Motor neuron (in vitro differentiated cells): ENCODE results near the gene CTIF. TPM values are rescaled to one million over a fixed set of nuclear protein-coding genes. Genes with fewer than 3 reads are reported as not detected.
A peak's percentile ranks its signal among the peaks of the same experiment; 100 is the strongest.

Experiments
- ATAC-seq, 8 experiments: fragments of 200-7000 bp; cut with Tn5 transposase; replicated peaks in 6 of 8; 2 replicates each; pipeline ENCODE4 v1.8.0; 2021; ENCODE audit warnings: mild to moderate bottlenecking in 8 of 8, moderate library complexity in 8 of 8
- H3K27ac ChIP-seq, 2 donors: fragments of 250-450 bp; sonication (Bioruptor Pico); 2 replicates each; pipeline ENCODE4 v1.9.0; 2021; ENCODE audit warnings: antibody characterized with exemption in 2 of 2, mild to moderate bottlenecking in 2 of 2, moderate library complexity in 1 of 2
- H3K4me1 ChIP-seq, 2 donors: fragments of 250-450 bp; sonication (Bioruptor Pico); replicated peaks in 1 of 2; 2 replicates each; pipeline ENCODE4 v1.6.1; 2021; ENCODE audit warnings: antibody characterized with exemption in 2 of 2, mild to moderate bottlenecking in 2 of 2, moderate library complexity in 1 of 2
- H3K4me3 ChIP-seq, 5 donors: fragments of 250-450 bp; sonication (Bioruptor Pico); 2 replicates each; pipeline ENCODE4 v1.9.0; 2021; ENCODE audit warnings: antibody characterized with exemption in 5 of 5, mild to moderate bottlenecking in 5 of 5, moderate library complexity in 4 of 5
- WGBS, 10 experiments: fragments of 450-650 bp; shearing (Covaris generic); methylation state at CpG; one replicate each; pipeline ENCODE4 v1.0.0; 2022; 5-methylcytosine and 5-hydroxymethylcytosine counted together
- in situ Hi-C, 9 experiments: fragments of 400-800 bp; cut with MboI; loops; one replicate each; pipeline ENCODE4 v1.15.0; 2021; ENCODE audit warnings: low sequenced_read_pairs in 9 of 9, low pct_unique_long_range_greater_than_20kb in 2 of 9; ENCODE audit not compliant: unreplicated experiment in 9 of 9
- total RNA-seq, 8 experiments: library from RNA; unstranded; fragments of 300-600 nt; gene quantifications; 2 replicates each; pipeline versions ENCODE4 v1.2.3 to v1.2.4, GENCODE V29; 2022

The CTIF gene
- total RNA-seq, 8 experiments from 2014 or later: 17.8 to 85.9 (median 59.8) TPM

DNA sequence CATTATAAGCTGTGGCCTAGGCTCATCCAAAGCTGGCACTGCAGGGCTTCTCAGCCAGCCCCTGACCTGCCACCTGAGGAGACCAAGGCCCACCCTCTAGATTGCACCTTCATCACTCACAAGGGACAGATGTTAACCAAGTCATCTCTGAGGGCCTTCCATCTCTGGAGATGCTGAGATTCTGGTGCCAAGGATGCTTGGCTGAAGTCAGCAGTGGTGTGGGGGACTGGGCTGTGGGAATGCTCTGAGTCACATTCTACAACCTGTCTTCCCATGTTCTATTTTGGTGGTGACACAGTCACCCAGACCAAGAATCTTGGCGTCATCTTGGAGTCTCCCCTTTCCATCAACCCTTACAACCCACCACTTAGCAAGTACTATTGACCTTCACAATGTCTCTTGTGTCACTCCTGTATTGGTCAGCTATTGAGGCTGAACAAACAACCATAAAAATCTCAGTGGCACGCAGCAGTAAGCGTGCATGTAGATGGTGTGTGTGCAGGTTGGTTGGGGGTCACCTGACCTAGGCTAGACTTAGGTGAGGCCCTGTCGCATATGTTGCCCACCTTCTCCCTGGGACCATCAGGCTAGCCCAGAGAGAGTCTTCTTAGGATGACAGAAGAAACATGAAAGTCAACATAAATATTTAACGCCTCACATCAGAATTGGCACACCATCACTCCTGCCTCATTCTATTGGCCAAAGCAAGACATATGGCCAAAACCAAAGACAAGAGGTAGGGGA lies 276.9 kb downstream of the CTIF start:
- H3K27ac ChIP-seq: no peak overlapping the region
- ATAC-seq: no peak
- 88 to 100% (median 100%) methylated on average over 1 to 4 of the region's 5 CpGs; no CpG with 5 or more reads in 4 of the 10 experiments for WGBS, 10 experiments
- H3K4me3 ChIP-seq: no peak overlapping the region
- H3K4me1 ChIP-seq: peaks cover 0 to 7% of the 10 kb centered on the region in 2 donors
- in situ Hi-C loops: no loop called here

DNA sequence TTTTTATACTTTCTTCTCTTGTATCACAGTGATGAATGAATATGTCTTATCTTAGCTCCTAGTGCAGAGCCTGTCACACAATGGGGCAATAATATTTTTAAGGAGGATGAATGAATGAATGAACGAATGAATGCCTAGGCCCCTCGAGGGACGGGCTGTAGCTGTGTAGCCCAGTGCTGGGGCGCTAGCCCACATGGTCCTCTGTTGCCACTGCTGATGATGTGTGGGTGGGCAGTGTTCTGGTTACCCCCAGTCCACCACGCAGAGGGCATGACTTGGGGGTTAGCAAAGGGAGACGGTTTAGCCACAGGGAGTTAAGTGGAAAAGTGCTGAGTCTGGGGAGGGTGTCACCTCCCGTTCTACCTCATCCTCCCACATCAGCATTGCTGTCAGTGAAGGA lies 277.7 kb downstream of the CTIF start:
- H3K4me3 ChIP-seq: no peak overlapping the region
- ATAC-seq: no peak
- H3K4me1 ChIP-seq: peaks cover 0 to 7% of the 10 kb centered on the region in 2 donors
- in situ Hi-C loops: no loop called here
- H3K27ac ChIP-seq: no peak overlapping the region
- 0 to 100% (median 83%) methylated on average over 1 to 4 of the region's 7 CpGs; no CpG with 5 or more reads in 1 of the 10 experiments for WGBS, 10 experiments

DNA sequence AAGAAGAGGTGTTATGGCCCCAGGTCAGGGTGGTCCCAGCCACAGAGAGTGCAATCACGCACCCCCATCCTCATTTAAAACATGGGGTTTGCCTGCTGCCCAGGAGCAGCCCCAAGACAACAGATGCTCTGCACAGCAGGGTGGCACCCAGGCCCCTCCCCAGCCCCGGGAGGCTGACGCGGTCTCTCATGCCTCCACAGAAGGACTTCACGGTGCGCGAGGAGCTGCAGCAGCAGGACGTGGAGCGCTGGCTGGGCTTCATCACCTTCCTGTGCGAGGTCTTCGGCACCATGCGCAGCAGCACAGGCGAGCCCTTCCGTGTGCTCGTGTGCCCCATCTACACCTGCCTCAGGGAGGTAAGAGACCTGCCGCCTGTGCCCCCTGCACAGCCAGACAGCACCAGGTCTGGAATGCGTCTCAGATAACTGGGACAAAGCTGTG lies 278.2 kb downstream of the CTIF start:
- no peak overlapping the region for H3K27ac ChIP-seq
- 0 to 100% (median 83%) methylated on average over 2 to 8 of the region's 17 CpGs; no CpG with 5 or more reads in 7 of the 10 experiments for WGBS, 10 experiments
- ATAC-seq: no peak
- in situ Hi-C loops: no loop called here
- no peak overlapping the region for H3K4me3 ChIP-seq
- H3K4me1 ChIP-seq: peaks cover 0 to 7% of the 10 kb centered on the region in 2 donors

DNA sequence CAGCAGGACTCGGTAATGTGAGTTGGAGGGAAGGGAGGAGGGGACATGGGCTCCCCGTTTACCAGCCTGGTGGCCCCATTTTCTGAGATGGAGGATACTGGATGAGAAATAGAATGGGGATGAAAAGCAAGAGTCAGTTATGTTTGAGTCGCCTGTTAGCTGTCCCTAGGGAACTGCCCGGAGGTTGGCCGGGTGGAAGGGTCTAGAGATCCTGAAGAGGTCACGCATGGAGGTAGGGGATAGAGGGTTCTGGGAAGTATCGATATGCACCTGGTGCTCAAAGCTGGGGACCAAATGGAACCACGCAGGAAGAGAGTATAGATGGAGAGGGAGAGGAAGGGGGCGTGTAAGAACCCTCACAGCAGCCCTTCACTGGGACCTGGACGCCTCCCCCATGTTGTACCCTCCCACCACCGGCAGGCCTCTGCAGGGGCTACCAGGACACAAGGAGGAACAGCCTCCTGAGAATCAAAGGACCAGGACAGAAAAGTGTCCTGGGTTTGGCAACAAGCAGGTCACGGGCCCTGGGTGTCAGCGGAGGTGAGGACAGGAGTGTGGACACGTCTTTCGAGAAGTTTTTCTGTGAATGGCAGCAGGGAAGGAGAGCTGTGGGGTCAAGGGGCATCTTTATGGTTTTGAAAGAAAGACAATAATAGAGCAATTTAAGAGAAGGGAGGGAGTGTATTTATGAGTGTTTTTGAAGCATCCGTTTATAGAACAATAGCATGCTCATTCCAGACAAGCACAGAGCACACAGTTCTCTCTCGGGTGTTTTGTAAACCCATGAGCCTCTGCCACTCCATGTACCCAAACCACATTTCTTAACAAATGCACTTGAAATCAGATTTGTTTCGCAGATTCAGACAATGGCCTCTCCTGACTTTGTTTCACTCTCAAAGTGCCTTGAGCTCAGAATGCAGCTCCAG lies 279.8 kb downstream of the CTIF start:
- in situ Hi-C loops: no loop called here
- H3K27ac ChIP-seq: no peak overlapping the region

DNA sequence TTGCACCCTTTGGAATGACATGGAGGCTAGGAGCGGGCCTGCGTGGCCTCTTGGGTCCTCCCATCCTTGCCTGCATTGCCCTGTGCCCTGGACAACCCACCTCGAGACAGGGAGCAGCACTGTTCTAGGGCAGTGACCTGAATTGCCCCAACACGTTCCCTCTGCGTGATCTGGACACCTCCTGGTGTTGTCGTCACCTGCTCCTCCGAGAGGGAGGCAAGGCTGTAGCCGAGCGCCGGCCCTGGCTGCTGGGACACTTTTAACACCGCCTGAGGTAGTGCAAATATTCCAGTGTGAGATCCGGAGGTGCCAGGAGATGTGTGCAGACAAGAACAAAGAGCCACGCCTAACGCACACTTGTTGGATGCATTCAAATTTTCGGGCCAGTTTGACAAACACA lies 280.4 kb downstream of the CTIF start:
- Histone ChIP-seq H3K4me1 (no peaks in the 10 kb centered on the region), H3K27ac (no peak overlapping the region), H3K4me3 (no peak overlapping the region)
- ATAC-seq: no peak
- in situ Hi-C loops: no loop called here
- WGBS, 10 experiments: 80 to 100% (median 91%) methylated on average over 1 to 5 of the region's 15 CpGs; no CpG with 5 or more reads in 4 of the 10 experiments

More for the DNA sequence above, 279.8 kb downstream of the CTIF start:
- WGBS, 10 experiments: 20 to 100% (median 84%) methylated on average over 1 to 14 of the region's 18 CpGs; no CpG with 5 or more reads in 1 of the 10 experiments
- Histone ChIP-seq H3K4me1 (peaks cover 0 to 4% of the 10 kb centered on the region in 2 donors), H3K4me3 (no peak overlapping the region)
- no peak for ATAC-seq

DNA sequence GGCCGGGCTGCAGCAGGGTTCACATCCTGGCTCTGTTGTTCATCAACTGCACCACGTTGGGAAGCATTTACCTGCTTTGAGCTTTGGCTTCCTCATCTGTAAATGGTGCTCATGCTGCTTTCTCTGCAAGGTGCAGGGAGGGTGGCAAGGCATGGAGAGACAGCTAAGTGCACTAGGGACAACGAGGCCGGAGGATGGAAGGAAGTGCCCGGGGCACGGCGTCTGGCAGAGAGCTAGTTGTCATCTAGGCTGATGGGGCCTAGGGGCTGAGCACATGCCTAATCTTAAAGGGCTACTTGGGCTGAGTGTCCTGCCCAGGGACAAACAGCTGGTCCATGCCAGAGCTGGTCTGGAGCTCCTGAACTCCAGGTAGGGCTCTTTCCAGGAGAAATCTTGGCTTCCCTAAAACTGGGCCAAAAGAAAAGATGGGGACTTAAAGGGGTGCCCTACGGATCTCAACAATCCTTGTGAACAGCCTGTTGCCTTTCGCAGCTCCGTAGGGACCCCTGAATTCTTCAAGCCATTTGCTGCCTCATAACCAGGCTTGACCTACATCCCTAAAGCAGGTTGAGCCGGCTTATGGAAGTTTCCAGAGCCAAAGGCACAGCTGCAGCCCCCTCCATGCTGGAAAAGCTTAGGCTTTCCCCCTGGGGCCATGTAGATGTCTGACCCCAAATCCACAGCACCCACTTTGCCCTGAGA lies 281.1 kb downstream of the CTIF start:
- H3K4me1 ChIP-seq: peaks cover under 1 to 2% of the 10 kb centered on the region in 2 donors
- H3K27ac ChIP-seq: no peak overlapping the region
- no peak for ATAC-seq
- in situ Hi-C loops: no loop called here
- H3K4me3 ChIP-seq: no peak overlapping the region
- WGBS, 10 experiments: 89 to 100% (median 93%) methylated on average over 1 to 7 of the region's 11 CpGs; no CpG with 5 or more reads in 2 of the 10 experiments

DNA sequence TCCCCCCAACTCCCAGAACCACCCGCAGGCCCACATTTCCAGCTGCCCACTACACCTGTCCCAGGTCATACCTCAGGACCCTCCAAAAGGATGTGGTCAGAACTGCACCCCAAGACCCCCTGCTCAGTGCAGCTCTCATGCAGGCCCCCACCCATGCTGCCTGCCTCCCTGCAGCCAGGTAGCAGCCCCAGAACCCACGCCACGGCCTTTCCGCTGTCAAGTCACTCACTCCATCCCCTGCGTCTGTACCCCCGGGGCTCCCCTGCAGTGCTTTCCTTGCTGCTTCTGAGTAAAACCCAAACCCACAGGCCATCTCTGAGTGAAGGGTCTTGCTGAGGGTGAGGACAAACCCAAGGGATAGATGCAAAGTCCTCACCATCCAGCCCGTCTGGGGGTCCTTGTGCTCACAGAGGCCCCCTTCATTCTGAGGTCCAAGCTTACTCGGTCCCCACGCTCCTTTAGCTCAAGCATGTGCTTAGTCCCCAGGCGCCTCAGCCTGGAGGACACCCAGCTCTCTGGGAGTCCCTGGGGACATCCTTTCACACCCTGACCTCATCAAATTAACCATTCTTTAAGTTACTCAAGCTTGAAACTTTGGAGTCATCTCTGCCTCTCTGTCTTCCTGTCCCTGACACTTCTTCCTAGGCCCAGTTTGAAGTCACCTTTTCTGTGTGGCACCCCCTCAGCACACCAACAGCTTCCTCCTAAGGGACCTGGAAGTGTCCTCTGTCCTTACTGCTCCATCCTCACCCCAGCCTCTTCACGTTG lies 281.8 kb downstream of the CTIF start:
- 60 to 100% (median 92%) methylated on average over 1 to 8 of the region's 11 CpGs; no CpG with 5 or more reads in 3 of the 10 experiments for WGBS, 10 experiments
- Histone ChIP-seq H3K4me1 (peaks cover 4 to 5% of the 10 kb centered on the region in 2 donors), H3K4me3 (no peak overlapping the region), H3K27ac (no peak overlapping the region)
- ATAC-seq: no peak
- in situ Hi-C loops: no loop called here

DNA sequence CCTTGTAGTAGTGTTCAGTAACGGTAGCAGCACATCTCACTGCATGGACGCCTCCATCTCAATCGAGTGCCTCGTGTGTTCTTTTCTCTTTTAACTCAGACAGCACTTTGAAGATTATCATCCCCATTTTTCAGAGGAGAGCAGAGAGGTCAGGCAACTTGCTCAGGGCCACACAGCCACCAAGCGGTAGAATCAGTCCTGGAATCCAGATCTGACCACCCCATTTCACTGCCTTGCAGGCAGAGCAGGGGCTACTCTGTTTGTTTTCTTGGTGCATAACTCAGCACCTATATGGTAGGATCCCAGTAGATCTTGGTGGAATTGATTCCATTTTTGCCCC lies 282.4 kb downstream of the CTIF start:
- 67 to 100% (median 86%) methylated on average over 1 to 4 of the region's 5 CpGs; no CpG with 5 or more reads in 4 of the 10 experiments for WGBS, 10 experiments
- peak in 1 of 8 experiments; percentile 27 for ATAC-seq
- Histone ChIP-seq H3K4me3 (no peak overlapping the region), H3K27ac (no peak overlapping the region), H3K4me1 (peaks cover 4 to 5% of the 10 kb centered on the region in 2 donors)
- in situ Hi-C loops: no loop called here

DNA sequence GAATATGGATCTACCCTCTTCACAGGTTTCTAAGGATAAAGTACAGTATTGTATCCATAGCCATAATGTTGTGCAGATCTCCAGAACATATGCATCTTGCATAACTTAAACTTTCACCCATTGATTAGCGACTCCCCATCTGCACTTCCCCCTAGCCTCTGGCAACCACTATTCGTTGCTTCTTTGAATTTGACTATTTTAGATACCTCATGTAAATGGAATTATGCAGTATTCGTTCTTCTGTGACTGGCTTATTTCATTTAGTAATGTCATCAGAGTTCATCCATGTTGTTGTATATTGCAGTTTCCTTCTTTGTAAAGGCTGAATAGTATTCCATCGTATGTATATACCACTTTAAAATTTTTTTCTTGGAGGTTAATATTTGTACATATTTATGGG lies 283.0 kb downstream of the CTIF start:
- Histone ChIP-seq H3K4me1 (peaks cover 6 to 7% of the 10 kb centered on the region in 2 donors), H3K27ac (no peak overlapping the region), H3K4me3 (no peak overlapping the region)
- WGBS, 10 experiments: 15 to 100% (median 65%) methylated on average over 1 to 4 of the region's 4 CpGs
- in situ Hi-C loops: no loop called here
- ATAC-seq: peak in 3 of 8 experiments; percentile 72 to 84 (median 73)

DNA sequence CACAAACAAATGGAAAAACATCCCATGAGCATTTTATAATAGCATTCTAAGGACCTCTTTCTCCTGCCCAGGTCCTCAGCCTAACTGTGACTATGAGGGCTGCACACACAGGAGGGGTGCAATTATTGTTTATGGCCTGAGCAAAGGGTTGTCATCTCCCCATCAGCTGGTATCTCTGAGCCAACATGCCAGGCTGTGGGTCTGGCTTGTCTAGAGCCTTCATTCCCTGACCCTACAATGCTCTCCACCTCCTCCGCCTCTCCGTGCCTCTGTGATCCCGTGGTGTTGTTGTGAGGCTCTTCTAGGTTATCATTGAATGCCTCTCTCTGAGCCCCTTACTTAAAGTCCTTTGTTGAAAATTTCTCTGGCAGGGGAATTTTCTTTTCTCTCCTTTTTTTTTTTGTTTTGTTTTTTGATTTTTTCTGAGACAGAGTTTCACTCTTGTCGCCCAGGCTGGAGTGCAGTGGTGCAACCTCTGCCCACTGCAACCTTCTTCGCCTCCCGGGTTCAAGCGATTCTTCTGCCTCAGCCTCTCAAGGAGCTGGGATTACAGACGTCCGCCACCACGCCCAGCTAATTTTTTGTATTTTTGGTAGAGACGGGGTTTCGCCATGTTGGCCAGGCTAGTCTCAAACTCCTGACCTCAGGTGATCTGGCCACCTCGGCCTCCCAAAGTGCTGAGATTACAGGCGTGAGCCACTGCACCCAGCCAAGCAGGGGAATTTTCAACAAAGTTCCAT lies 285.6 kb downstream of the CTIF start:
- Histone ChIP-seq H3K4me3 (no peak overlapping the region), H3K27ac (no peak overlapping the region), H3K4me1 (peaks cover 30 to 33% of the 10 kb centered on the region in 2 donors)
- in situ Hi-C loops: no loop called here
- 82 to 100% (median 98%) methylated on average over 1 to 12 of the region's 14 CpGs for WGBS, 10 experiments
- ATAC-seq: no peak

DNA sequence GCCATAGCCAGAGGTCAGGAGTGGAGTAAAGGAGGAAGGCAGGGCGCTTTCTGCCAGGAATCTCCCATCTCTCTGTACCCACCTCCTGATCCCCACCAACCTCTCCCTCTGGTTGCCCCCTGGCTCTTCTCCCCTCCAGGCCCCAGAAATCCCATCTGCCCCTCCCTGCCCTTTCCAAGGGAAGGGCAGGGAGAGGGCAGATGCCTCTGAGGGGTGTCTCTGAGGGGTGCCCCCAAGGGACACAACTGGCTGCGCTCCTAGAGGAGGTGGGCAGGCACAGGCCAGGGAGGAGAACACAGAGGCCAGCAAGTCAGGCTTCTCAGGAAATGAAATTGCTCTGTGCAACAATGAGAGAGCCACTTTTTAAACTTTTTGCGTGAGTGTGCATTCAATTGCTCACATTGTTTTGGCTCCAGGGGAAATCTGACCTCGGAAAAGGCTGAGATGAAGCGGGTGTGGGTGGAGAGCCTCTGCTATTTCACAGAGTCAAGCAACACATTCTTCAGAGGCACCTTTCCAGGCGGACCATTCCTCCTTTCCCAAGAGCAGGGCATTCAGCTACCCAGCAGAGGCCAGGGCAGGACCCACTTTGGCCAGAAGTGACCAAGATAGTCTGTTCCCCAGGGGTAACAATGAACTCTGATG lies 286.4 kb downstream of the CTIF start:
- H3K27ac ChIP-seq: no peak overlapping the region
- ATAC-seq: peak in 1 of 8 experiments; percentile 8

More for the DNA sequence above, 286.4 kb downstream of the CTIF start:
- Histone ChIP-seq H3K4me1 (peaks cover 38 to 41% of the 10 kb centered on the region in 2 donors), H3K4me3 (no peak overlapping the region)
- in situ Hi-C loops: no loop called here
- 57 to 83% (median 75%) methylated on average over 1 to 4 of the region's 6 CpGs; no CpG with 5 or more reads in 5 of the 10 experiments for WGBS, 10 experiments
